Activated T-helper 1 cell treated with Interleukin-2 at 50 U/mL for 16 hours (primary cell): Measurements from ENCODE around the gene POC1A.

ENCODE experiments used
- DNase-seq: peaks from one replicate; pipeline ENCODE4 v3.0.0-alpha.2; 2020; ENCODE audit warnings: low read depth

POC1A gene

DNA sequence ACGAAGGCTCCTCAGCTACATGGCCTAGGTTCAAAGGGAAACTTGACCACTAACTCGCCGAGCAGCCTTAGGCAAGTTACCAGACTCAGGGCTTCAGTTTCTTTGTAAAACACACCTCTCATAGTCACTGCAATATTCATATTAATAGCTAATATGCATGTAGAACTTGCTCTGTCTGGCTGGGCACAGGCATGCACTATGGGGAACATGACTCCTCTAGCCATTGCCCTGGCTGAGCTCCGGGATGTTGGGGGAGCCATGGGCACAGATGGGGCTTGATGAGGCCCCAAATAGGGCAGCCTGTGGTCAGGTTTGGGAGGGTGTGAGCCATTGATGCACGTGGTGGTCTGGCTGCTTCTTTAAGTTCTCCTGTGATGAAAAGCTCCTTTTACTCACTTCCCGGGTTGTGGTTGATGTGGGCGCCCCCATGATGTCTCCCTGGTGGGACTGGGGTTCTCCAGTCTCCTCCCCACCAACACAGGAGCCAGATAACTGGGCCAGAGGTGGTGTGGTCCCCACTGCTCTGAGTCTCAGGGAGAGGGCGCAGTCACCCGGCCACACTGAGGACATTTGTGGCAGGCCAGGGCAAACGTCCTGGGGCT, 68.4 kb downstream of the POC1A start:
- no peak for DNase-seq

DNA sequence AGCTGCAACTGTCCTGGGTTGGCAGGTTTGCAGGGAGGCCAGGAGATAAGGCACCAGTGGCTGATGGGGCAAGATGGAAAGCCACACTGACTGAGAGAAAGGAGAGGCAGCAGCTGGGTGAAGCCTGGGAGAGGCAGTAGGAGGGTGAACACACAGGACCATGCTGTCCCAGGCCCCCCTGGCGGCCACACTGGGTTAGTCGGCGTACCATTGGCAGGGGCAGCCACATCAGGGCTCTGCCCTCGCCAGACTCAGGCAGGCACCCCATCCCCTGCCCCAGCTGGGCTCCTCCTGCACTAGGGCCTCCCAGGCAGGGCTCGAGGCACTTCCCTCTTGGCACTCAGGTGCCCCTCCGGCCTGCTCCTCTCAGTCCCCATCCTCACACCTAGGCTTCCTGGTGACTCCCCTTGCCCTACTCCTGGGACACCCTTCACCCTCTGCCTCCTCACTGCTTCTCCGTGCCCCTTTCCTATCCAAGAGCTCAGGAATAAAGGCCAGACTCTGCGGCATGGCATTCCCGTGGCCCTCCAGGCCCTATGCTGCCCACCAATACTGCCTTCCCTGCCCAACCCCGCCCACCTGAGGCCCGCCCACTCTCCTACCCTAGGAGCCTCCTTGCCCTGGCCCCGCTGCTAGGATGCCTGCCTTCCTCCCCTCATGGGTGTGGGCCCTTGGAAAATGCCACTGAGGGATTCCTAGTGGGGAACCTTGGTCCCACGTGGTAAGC, 69.1 kb downstream of the POC1A start:
- no peak for DNase-seq

DNA sequence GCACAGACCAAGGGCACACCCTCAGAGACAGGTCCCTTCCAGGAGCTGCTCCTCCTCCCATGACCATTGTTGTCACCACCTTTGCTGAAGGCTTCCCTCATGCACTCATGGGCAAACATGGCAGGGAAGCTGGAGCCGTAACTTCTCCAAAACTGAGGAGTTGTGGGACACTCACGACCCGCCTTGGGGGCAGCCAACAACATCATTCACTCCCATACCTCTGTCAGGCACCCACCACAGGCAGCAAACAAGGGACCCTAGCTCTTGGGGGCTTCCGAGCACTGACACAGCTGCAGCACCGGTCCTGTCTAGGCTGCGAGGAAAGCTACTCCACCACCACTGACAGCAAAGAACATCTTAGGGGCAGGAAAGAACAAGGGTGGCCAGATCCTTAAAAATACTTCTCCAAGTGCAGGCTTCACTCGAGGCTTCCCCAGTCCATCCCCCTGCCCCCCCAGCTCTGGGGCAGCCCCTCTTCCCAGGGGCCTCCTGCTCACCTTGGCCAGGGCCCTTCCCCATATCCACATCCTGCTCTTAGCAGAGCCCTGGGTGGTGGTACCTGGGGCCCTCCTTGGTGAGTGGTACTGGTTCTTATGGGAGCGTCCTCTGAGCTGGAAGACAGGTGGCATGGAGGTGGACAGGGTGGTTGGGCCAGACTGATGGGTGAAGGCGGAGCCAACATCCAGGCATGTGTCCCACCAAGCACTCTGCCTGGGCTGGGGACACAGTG, 69.8 kb downstream of the POC1A start:
- no peak for DNase-seq

DNA sequence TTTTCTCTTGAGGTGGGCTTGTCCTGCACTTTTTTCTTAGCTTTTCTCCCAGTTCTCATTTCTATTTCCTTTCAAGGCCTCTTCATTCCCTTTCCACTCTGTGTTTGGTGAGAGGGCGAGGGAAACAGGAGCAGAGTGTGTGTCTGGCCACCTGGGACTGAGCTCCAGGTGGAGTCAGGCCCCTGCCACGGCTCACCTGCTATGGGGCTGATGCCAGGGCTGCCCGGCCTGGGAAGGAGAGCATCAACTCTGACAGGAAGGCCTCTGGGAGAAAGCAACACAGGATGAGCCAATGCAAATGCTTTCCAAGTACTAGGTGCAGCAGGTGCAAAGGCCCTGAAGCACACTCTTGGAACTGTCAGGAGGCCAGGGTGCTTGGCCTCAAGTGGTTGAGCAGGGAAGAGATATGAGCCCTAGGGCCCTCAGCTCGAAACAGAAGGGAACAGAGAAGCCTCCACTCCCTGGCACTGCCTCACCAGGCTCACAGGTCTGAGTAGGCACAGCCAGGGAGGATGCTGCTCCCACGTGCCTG, 70.6 kb downstream of the POC1A start:
- no peak for DNase-seq

DNA sequence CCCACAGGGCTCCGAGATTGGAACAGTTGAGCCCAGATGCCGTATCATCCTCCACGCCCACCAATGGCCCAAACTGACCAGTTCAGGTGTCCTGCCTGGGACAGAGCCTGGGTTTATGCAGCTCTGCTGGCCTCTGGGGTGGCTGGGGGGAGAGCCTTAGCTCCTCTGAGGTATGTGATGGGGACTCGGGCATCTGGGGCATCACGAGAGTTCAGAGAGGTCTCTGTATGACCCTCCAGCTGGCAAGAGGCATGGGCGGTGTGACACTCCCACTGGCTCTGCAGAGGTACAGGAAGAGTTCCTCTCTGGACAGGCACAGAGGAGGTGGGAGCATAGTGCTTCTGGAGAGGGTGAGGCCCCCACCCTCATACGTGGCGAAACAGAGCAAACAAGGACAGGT, 71.3 kb downstream of the POC1A start:
- DNase-seq: no peak

DNA sequence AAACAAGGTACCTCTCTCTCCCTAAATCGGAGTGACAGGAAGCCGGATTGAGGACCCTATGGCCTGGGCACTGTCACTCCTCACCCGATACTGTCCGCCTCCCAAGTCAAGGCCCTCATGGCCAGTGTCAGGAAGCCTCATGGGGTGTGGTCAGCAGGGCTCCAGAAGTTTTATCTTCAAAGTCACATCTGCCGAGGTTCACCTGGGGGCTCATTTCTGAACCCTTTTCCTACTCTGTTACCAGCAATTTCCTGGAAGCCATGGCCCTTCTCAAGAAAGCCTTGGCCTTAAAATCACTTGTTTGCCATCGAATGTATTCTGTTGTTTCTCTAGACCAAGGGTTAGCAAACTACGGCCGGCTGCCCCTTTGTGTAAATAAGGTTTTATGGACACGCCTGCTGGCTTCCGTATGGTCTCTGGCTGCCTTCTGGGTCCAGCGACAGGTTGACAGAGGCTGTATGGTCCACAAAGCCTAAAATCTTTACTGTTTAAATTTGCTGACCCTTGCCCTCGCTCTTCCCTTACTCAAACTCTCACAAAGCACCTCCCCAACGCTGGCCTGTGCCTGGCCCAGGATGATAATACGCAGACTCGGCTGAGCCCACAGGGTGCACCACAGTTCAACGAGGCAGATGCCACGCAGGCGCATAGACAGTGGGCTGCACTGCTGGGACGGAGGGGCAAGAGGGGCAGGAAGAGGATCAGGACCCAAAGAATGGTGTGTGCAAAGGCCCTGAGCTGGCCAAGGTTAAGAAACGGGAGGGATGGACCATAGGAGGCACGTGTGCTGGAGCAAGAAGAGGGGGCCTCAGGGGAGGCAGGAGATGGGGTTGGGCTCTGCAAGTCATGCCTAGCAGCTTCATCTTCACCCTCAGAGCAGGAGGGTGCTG, 73.1 kb downstream of the POC1A start:
- DNase-seq: no peak

DNA sequence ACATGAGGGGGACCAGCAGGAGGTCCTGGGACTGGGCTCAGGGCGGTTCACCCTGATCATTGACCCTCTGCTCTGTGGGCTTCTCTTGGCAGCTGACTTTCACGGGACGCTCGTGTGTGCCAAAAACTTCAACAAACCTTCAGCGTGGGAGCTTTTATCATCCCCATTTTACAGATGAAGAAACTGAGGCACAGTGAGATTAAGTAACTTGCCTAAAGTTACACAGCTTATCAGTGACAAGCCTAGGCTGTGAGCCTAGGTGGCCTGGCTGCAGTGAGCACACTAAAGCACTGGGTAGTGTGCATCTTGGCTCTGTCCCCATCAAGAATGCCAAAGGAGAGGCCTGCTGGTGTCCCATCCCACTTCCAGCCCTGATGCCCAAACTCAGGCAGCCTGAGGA, 74.3 kb downstream of the POC1A start:
- DNase-seq: no peak

DNA sequence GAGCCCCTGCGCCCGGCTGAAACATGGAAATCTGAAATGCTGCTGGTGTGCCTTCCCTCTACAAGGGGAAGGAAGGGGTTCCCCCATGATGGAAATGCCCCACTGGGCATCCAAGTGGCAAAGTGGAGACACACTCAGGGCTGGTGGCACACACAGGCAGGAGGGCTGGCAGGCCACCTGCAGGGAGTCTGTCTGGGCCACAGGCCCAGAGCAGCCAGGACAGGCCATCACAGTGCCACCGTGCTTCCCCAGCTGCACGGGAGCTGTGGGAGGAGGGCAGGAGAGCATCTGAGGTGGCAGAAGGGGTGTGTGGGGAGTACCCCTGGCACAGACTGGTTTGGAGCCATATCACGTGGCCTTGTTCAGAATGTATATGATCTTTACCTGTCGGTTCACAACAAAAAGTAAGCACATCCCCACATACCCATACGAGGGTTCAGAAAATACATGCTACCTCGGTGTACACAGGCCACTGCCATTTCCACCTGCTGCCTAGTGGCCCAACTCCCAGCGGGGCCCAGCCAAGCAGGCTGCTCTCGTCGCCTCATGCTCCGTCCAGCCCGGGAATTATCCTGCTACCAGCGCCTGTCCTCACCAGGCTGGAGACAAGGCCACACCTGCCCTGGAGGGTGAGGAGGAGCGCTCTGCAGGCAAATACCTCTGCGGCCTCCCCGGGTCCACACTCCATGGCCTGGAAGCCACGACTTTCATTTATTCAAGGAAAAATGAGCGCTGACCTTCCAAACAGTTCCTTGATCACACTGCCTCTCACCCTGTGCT, 75.3 kb downstream of the POC1A start:
- DNase-seq: no peak

DNA sequence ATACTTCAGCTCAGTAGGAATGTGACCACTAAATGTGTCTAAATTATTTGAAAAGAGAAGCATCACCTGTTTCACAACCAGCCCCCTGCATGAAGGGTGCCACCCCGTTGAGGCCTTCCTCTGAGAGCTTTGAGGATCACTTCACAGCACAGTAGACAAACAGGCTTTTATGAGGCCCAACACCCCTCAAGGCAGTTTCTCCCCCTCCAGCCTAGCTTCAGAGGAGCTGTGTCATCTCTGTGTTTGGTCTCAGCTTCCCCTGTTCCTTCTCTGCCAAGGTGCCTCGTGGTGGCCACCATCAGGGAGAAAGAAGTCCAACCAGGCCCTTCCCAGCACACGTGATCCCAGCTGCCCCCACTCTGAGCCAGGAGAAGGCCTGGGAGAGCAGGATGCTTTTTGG, 76.3 kb downstream of the POC1A start:
- no peak for DNase-seq

DNA sequence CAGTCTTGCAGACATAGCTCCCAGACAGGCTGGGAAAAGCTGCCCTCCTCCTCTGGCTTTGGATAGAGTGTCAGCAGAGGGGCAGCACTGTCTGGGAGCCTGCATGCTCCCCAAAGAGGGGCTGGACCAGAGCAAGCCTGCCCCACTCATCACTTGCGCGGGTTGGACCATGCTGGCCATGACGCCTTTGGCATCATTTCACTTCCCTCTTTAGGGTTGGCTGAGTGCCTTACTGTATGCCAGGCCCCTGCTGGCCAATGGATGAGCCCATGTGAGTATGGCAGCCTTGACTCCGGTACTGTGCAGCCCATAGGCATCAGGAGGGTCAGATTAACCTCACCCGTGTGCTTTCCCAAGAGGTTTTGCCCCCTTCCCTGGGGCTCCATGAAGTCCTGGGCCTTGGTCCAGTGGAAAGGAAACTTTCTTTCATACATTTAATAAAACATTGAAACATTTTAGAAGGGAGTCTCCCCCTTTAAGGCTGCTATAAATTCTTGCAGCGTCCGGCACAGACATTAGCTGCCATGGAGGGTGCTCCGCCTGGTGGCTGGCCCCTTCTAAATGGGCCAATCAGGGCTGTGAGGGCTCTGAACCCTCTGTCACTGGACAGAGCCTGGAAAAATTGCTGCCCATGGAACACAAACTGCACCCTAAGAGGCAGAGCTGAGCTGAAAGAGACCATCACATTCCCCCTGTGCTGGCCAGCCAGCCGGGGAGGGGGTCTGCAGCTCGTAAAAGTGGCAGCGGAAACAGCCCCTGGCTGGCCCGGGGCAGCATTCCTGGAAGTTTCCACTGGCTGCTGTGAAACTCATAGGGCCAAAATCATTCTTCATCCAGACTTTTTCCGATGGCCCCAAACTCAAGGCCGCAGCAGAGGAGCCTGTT, 77.1 kb downstream of the POC1A start:
- DNase-seq: no peak

DNA sequence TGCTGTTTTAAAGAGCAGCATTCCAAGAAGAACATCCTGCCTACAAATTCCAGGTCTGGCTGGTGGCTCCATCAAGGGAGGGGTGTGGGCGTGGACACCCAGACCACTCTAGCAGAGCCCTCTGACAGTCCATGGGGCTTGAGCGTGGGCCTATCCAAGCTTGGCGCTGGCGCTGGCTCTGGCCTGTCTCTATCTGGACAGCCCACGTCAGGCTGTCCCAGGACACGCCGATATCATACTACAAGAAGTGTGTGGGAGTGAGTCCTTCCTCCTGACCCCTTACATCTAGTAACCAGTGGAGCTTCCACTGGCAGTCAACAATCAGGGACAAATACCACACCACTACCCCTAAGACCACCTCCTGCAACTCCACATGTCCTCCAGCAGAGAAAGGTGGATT, 80.7 kb downstream of the POC1A start:
- no peak for DNase-seq

DNA sequence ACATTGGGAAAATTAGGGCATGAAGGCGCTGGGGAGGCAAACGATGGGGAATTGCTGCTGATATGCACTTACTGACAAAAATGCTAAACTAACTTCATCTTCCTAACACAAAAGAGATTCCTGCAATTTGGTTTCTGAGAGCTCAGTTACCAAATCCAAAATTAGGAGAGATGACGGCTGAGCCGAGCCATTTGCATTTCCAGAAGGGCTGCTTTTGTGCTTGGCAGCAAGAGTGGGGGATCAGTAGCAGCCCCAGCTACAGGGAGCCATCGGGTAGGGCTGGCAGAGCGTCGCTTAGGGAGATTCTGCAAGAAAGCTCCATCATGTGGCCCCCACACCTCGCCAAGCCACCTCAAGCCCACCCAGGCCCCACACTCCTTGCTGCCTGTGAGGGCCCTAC, 81.8 kb downstream of the POC1A start:
- DNase-seq: no peak

DNA sequence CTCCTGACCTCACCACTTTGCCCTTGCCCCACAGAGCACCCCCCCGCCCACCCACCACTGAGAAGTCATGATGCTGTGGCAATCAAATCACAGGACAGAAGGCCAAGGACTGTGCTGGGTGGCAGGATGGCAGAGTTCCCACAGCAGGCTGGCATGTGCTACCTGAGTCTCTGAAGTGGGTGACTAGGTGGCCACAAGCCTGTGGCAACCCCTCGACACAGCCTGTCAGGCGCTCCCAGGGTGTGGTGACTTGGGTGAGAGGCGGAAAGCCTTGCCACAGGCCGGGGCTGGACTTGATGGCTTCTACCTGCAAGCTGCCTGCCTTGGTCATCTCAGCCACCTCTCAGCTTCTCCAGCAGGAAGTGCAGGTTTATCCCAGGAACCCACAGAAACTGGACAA, 82.2 kb downstream of the POC1A start:
- DNase-seq: no peak

DNA sequence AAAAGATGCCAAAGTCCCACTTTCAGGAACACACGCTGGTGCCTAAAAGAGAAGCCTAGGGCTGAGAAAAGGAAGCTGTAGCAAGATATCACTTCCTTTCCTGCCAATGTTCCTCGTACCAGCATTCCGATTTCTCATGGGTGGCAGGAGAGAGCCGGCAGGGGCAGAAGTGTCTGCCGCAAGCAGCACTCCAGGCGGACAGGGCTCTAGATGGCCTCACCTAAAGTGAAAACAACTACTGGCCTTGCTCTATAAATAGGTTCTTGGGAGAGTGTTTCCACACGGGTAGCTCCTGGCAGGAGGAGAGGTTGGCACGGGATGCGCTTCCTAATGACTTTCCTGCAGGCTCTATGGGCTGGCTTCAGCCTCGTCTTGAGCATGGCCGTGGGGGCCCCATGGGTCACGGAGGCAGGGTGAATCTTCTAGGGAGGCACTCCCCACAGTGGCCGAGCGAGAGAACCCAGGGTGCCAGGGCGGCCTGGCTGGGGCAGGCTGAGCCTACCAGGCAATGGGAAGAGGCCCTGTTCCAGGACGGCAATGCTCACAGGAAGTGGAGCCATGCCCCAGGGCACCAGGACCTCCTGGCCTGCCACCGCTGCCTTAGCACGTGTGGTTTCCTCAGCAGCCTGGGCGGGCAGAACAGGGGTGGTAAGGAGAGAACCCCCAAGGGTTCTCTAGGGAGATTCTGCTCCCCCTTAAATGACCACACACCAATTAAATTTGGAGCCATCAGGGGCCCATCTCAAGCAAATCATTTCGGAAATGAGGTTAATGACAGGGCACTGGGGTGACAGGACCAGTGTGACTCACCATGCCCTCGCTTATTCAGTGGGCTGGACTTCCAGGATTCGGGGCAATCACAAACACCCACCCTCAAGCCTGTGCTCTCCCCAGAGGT, 83.2 kb downstream of the POC1A start:
- DNase-seq: no peak

DNA sequence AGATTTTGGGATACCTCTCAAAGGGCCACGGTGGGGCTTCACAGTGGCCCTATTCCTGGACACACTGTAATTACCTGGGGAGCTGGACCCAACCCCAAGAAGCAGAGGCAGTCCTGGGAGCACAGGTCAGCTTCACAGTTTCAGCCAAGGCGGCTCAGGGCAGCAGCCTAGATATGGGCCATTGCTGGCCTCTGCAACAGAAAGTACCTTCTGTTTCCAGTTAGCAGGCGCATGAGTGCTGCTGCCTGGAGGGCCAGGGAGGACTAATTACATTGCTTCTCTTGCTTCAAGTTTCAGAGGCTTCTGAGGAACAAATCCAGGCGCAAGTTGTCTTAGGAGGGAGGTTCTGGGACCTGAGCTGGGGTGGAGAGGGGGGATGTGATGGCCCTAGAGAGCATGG, 84.4 kb downstream of the POC1A start:
- no peak for DNase-seq

DNA sequence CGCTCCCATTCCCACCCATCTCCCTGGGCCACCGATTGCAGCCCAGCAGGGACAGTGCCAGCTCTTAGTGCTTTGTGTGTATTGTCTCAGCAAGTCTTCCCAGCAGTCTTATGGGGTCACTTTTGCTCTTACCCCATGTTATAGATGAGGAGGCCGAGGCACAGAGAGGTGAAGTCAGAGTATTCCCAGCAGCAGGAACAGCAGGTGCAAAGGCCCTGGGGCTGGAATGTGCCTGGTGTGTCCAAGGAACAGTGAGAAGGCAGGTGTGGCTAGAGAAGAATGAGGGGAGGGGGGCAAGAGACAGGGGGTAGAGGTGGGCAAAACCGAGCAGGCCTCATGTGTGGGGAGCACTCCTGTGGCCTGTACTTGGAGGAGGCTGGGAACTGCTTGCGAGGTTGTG, 85.1 kb downstream of the POC1A start:
- no peak for DNase-seq

DNA sequence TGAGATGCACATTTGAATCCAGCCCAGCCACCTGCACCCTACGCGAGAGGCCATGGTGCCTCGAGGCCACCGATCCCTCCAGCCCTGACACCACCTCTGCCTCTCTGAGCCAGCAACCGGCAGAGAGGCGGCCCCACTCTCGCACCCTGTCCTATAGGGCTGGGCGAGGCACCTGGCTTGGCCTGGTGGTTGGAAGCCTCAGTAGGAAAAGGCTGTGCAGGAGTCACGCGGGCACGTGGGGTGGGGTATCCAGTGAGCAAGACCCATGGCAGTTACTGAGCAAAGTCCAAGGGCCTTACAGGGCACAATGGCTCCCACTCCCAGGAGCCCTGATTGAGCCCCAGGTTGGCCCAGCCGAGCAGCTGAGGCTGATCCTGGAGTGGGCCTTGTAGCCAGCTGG, 85.5 kb downstream of the POC1A start:
- DNase-seq: no peak

DNA sequence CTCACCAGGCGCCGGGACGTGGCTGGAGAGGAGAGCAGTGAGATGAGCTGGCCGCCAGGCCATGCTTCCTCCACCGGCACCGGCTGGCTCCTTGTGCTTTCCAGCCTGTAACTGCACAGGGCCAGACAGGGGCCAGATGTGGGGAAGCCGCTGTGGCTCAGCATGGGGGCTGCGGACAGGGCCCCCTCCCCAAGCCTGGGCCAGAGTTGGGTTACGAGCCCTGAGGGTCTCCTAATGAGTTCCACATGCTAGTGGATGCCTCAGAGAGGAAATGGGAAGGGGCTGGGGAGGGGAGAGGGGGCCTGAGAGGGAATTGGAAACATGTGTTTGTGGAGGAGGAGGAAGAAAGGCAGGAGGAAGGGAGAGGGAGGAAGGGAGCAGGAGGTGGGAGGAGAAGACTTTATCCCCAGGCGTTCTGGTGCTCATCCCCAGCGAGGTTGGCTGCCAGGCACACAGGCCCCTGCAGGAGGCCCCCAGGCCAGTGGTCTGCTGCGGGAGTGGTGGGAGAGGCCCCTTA, 86.1 kb downstream of the POC1A start:
- DNase-seq: no peak

DNA sequence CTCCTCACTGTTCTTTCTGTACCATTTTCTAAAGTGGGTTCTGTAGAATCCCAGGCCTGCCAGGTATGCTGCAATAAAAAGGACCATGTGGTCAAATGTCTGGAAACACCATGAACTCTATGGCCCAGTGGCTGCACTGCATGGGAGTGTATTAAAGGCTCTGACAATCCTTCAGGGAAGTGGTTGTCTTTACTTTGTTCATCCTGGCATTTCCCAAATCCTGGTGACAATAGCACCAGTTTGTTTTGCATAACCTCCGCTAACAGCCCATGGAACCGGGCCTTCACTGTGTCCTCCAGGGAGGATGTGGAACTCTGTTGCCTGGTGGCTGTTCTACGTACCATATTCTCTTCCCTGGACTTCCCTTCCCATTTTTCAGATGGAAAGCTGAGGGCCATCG, 86.7 kb downstream of the POC1A start:
- DNase-seq: no peak
